ENCODE measurements around the gene GTPBP6.

DNA sequence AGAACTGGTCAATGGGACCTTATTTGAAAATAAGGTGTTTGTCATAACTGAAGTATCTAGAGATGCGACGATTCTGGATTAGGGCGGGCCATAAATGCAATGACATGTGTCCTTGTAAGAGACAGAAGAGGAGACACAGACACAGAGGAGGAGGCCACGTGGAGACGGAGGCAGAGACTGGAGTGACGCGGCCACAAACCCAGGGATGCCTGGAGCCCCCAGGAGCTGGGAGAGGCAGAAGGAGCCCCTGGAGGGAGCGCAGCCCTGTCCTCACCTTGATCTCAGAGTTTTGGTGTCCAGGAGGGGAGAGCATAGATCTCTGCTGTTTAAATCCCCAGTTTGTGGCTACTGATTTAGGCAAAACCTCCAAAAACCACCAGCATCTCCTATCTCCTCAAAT, 5.0 kb downstream of the GTPBP6 start:
- no peak for TF ChIP-seq EP300 (IDR thresholded peaks at IDR 0.05; ENCODE audit: low read depth)
- TF ChIP-seq, protein P1, sequence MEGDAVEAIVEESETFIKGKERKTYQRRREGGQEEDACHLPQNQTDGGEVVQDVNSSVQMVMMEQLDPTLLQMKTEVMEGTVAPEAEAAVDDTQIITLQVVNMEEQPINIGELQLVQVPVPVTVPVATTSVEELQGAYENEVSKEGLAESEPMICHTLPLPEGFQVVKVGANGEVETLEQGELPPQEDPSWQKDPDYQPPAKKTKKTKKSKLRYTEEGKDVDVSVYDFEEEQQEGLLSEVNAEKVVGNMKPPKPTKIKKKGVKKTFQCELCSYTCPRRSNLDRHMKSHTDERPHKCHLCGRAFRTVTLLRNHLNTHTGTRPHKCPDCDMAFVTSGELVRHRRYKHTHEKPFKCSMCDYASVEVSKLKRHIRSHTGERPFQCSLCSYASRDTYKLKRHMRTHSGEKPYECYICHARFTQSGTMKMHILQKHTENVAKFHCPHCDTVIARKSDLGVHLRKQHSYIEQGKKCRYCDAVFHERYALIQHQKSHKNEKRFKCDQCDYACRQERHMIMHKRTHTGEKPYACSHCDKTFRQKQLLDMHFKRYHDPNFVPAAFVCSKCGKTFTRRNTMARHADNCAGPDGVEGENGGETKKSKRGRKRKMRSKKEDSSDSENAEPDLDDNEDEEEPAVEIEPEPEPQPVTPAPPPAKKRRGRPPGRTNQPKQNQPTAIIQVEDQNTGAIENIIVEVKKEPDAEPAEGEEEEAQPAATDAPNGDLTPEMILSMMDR (IDR thresholded peaks at IDR 0.05): no peak
- TF ChIP-seq POLR2A (IDR thresholded peaks at IDR 0.05): no peak

All from transverse colon (tissue), 3 donors.